CD4-positive, alpha-beta T cell treated with Interleukin-12 subunit alpha and Interleukin-12 subunit beta, for 1 hour (primary cell): ENCODE results near the gene MAST4.

Experiments used
- DNase-seq: peaks from one replicate; pipeline ENCODE4 v3.0.0-alpha.2; 2020

Gene MAST4

GRCh38 chr5:67027171-67027570 is 431.0 kb downstream of the MAST4 start:
- DNase-seq, result no peak

- DNase-seq, result no peak
Observed at GRCh38 chr5:67028371-67028770, 432.2 kb downstream of the MAST4 start.

GRCh38 chr5:67028941-67029340 is 432.7 kb downstream of the MAST4 start:
- DNase-seq, result no peak

GRCh38 chr5:67029481-67029880 is 433.3 kb downstream of the MAST4 start:
- no peak for DNase-seq

GRCh38 chr5:67030289-67031056 is 434.3 kb downstream of the MAST4 start:
- DNase-seq, result no peak

- no peak for DNase-seq
Observed at GRCh38 chr5:67031057-67031443, 434.9 kb downstream of the MAST4 start.

GRCh38 chr5:67031692-67032091 is 435.5 kb downstream of the MAST4 start:
- DNase-seq, result no peak

- DNase-seq, result no peak
Observed at GRCh38 chr5:67032921-67033664, 436.9 kb downstream of the MAST4 start.

- DNase-seq, result no peak
Observed at GRCh38 chr5:67033880-67034651, 437.9 kb downstream of the MAST4 start.

GRCh38 chr5:67035098-67035740 is 439.0 kb downstream of the MAST4 start:
- no peak for DNase-seq

- no peak for DNase-seq
Observed at GRCh38 chr5:67037171-67037570, 441.0 kb downstream of the MAST4 start.

- no peak for DNase-seq
Observed at GRCh38 chr5:67038817-67039603, 442.8 kb downstream of the MAST4 start.

GRCh38 chr5:67042176-67043003 is 446.2 kb downstream of the MAST4 start:
- DNase-seq, result no peak

GRCh38 chr5:67043796-67044511 is 447.8 kb downstream of the MAST4 start:
- DNase-seq, result no peak

GRCh38 chr5:67045816-67046740 is 449.9 kb downstream of the MAST4 start:
- no peak for DNase-seq

- no peak for DNase-seq
Observed at GRCh38 chr5:67047160-67047559, 451.0 kb downstream of the MAST4 start.

- DNase-seq, result no peak
Observed at GRCh38 chr5:67047616-67048015, 451.4 kb downstream of the MAST4 start.

- no peak for DNase-seq
Observed at GRCh38 chr5:67050125-67050524, 453.9 kb downstream of the MAST4 start.

GRCh38 chr5:67050635-67051034 is 454.4 kb downstream of the MAST4 start:
- DNase-seq, result no peak

- DNase-seq, result no peak
Observed at GRCh38 chr5:67051164-67051563, 455.0 kb downstream of the MAST4 start.
